Measurements from ENCODE around the gene AGO1. TPM values are rescaled to one million over a fixed set of nuclear protein-coding genes. Genes with fewer than 3 reads are reported as not detected.

The AGO1 gene
- total RNA-seq, 1 donor from 2014 or later, result 35.1 TPM

DNA sequence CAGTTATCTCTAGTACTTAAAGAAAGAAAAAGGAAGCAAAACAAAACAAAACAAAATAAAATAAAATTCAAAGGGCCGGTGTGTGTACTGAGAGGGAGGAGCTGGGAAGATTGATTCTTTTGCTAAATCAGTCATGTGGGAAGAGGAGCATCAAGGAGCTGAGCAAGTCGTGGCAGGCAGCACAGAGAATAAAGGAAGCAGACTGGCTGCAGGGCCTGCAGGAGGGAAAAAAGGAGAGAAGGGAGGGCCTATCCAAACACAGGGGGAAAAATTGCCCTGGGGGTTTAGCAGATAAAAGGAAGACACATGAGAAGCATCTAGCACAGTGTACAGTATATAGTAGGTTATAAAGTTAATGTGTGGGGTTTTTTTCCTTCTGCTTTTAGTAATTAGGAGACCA lies 47.6 kb upstream of the AGO1 start:
- Histone ChIP-seq H3K4me1 (ENCODE audit: insufficient read depth, low read length) (no peaks in the 10 kb centered on the region), H3K36me3 (ENCODE audit: insufficient read depth, low read length) (peaks cover 25% of the 10 kb centered on the region), H3K27ac (ENCODE audit: low read depth, low read length) (no peak overlapping the region), H3K9me3 (ENCODE audit: insufficient read depth, low read depth, low read length) (no peaks in the 10 kb centered on the region), H2AFZ (ENCODE audit: low read depth, low read length) (no peak overlapping the region), H3K4me3 (ENCODE audit: insufficient read depth, low read depth, low read length) (no peak overlapping the region), H4K20me1 (ENCODE audit: insufficient read depth, low read length) (no peaks in the 10 kb centered on the region), H3K4me2 (ENCODE audit: low read length) (no peak overlapping the region), H3K79me2 (ENCODE audit: insufficient read depth, low read length) (no peaks in the 10 kb centered on the region), H3K27me3 (ENCODE audit: insufficient read depth, low read length) (no peaks in the 10 kb centered on the region), H3K9ac (ENCODE audit: low read length) (no peak overlapping the region)
- Mint-ChIP-seq H3K36me3 (ENCODE audit: low read depth, unreplicated experiment) (peaks cover 32% of the 10 kb centered on the region), H3K9me3 (ENCODE audit: unreplicated experiment) (no peaks in the 10 kb centered on the region), H3K4me1 (ENCODE audit: low read depth, unreplicated experiment) (no peaks in the 10 kb centered on the region), H3K4me3 (ENCODE audit: unreplicated experiment) (no peak overlapping the region), H3K27ac (ENCODE audit: unreplicated experiment) (no peak overlapping the region), H3K27me3 (ENCODE audit: low read depth, unreplicated experiment) (no peaks in the 10 kb centered on the region)
- DNase-seq (ENCODE audit: low read depth), result no peak
- TF ChIP-seq, protein P1, sequence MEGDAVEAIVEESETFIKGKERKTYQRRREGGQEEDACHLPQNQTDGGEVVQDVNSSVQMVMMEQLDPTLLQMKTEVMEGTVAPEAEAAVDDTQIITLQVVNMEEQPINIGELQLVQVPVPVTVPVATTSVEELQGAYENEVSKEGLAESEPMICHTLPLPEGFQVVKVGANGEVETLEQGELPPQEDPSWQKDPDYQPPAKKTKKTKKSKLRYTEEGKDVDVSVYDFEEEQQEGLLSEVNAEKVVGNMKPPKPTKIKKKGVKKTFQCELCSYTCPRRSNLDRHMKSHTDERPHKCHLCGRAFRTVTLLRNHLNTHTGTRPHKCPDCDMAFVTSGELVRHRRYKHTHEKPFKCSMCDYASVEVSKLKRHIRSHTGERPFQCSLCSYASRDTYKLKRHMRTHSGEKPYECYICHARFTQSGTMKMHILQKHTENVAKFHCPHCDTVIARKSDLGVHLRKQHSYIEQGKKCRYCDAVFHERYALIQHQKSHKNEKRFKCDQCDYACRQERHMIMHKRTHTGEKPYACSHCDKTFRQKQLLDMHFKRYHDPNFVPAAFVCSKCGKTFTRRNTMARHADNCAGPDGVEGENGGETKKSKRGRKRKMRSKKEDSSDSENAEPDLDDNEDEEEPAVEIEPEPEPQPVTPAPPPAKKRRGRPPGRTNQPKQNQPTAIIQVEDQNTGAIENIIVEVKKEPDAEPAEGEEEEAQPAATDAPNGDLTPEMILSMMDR (IDR thresholded peaks at IDR 0.05; ENCODE audit: insufficient read depth, low read depth, low read length), result no peak
- TF ChIP-seq EZH2 (IDR thresholded peaks at IDR 0.05; ENCODE audit: insufficient read depth, low read length), result no peak
- FAIRE-seq, result no peak

DNA sequence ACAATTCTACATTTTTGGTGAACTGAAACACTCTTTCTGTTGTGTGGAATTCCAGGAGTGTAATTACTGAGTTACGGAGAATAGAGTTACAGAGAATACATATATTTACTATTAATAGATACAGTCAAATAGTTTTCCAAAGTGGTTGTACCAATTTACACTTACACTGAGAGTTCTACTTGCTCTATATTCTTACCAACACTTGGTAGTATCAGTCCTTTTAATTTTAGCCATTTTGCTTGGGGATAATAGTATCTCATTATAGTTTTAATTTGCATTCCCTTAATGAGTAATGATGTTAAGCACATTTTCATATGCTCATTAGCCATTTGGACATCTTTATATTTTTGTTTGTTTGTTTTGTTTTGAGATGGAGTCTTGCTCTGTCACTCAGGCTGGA lies 46.3 kb upstream of the AGO1 start:
- TF ChIP-seq EZH2 (IDR thresholded peaks at IDR 0.05; ENCODE audit: insufficient read depth, low read length), result no peak
- TF ChIP-seq, protein P1 (IDR thresholded peaks at IDR 0.05; ENCODE audit: insufficient read depth, low read depth, low read length), result no peak
- Histone ChIP-seq H3K4me2 (ENCODE audit: low read length) (no peak overlapping the region), H3K27me3 (ENCODE audit: insufficient read depth, low read length) (no peaks in the 10 kb centered on the region), H3K79me2 (ENCODE audit: insufficient read depth, low read length) (no peaks in the 10 kb centered on the region), H2AFZ (ENCODE audit: low read depth, low read length) (no peak overlapping the region), H3K4me1 (ENCODE audit: insufficient read depth, low read length) (no peaks in the 10 kb centered on the region), H3K27ac (ENCODE audit: low read depth, low read length) (no peak overlapping the region), H4K20me1 (ENCODE audit: insufficient read depth, low read length) (no peaks in the 10 kb centered on the region), H3K36me3 (ENCODE audit: insufficient read depth, low read length) (peaks cover 26% of the 10 kb centered on the region), H3K9me3 (ENCODE audit: insufficient read depth, low read depth, low read length) (no peaks in the 10 kb centered on the region), H3K9ac (ENCODE audit: low read length) (no peak overlapping the region), H3K4me3 (ENCODE audit: insufficient read depth, low read depth, low read length) (no peak overlapping the region)
- Mint-ChIP-seq H3K9me3 (ENCODE audit: unreplicated experiment) (no peaks in the 10 kb centered on the region), H3K27ac (ENCODE audit: unreplicated experiment) (no peak overlapping the region), H3K27me3 (ENCODE audit: low read depth, unreplicated experiment) (no peaks in the 10 kb centered on the region), H3K36me3 (ENCODE audit: low read depth, unreplicated experiment) (peaks cover 29% of the 10 kb centered on the region), H3K4me1 (ENCODE audit: low read depth, unreplicated experiment) (no peaks in the 10 kb centered on the region), H3K4me3 (ENCODE audit: unreplicated experiment) (no peak overlapping the region)
- DNase-seq (ENCODE audit: low read depth), result no peak
- FAIRE-seq, result no peak

DNA sequence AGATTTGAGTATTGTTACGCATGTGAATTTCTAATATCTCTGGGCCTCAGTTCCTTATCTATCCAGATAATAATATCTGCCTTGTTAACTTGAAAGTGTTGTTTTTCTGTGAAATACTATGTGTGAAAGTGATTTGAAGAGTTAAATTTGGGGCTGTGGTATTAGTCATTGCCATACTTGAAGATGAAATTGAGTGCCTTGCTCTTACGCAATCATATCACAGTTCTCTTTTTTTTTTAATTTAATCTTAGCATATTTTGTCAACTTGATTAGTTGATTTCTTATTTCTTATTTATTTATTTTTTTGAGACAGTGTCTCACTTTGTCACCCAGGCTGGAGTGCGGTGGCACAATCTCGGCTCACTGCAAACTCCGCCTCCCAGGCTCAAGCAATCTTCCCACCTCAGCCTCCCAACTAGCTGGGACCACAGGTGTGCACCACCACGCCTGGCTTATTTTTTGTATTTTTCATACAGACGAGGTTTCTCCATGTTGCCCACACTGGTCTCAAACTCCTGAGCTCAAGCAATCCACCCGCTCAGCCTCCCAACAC lies 44.2 kb upstream of the AGO1 start:
- TF ChIP-seq EZH2 (IDR thresholded peaks at IDR 0.05; ENCODE audit: insufficient read depth, low read length), result no peak
- TF ChIP-seq, protein P1 (IDR thresholded peaks at IDR 0.05; ENCODE audit: insufficient read depth, low read depth, low read length), result no peak
- H3K4me1 ChIP-seq (ENCODE audit: insufficient read depth, low read length), result no peaks in the 10 kb centered on the region
- H3K27ac ChIP-seq (ENCODE audit: low read depth, low read length), result no peak overlapping the region
- no peak for FAIRE-seq
- Mint-ChIP-seq H3K27ac (ENCODE audit: unreplicated experiment) (no peak overlapping the region), H3K4me3 (ENCODE audit: unreplicated experiment) (no peak overlapping the region), H3K9me3 (ENCODE audit: unreplicated experiment) (no peaks in the 10 kb centered on the region), H3K36me3 (ENCODE audit: low read depth, unreplicated experiment) (peaks cover 32% of the 10 kb centered on the region), H3K4me1 (ENCODE audit: low read depth, unreplicated experiment) (no peaks in the 10 kb centered on the region), H3K27me3 (ENCODE audit: low read depth, unreplicated experiment) (no peaks in the 10 kb centered on the region)
- no peak overlapping the region for H3K4me3 ChIP-seq (ENCODE audit: insufficient read depth, low read depth, low read length)
- no peaks in the 10 kb centered on the region for H3K79me2 ChIP-seq (ENCODE audit: insufficient read depth, low read length)
- peaks cover 25% of the 10 kb centered on the region for H3K36me3 ChIP-seq (ENCODE audit: insufficient read depth, low read length)
- no peaks in the 10 kb centered on the region for H4K20me1 ChIP-seq (ENCODE audit: insufficient read depth, low read length)
- DNase-seq (ENCODE audit: low read depth), result no peak
- H3K9ac ChIP-seq (ENCODE audit: low read length), result no peak overlapping the region
- no peaks in the 10 kb centered on the region for H3K27me3 ChIP-seq (ENCODE audit: insufficient read depth, low read length)
- H3K9me3 ChIP-seq (ENCODE audit: insufficient read depth, low read depth, low read length), result no peaks in the 10 kb centered on the region
- H2AFZ ChIP-seq (ENCODE audit: low read depth, low read length), result no peak overlapping the region
- no peak overlapping the region for H3K4me2 ChIP-seq (ENCODE audit: low read length)
